Lung (tissue), 12 donors: Measurements from ENCODE around the gene COLEC12. TPM values are rescaled to one million over a fixed set of nuclear protein-coding genes. Genes with fewer than 3 reads are reported as not detected.
"Not testable (repeated sequence)": the region's sequence is repeated elsewhere in the genome, so short reads cannot be mapped to it uniquely, and the experiment has no call there.

Experiments
- ATAC-seq: fragments of 200-7000 bp; cut with Tn5 transposase; one replicate; pipeline ENCODE4 v1.9.1; 2020; ENCODE audit warnings: moderate number of reproducible peaks; ENCODE audit not compliant: insufficient read depth, low FRiP score
- DNase-seq, 3 donors: peaks; one replicate each; pipeline ENCODE4 v3.0.0-alpha.2; 2013 to 2017
- H3K27ac ChIP-seq, 2 donors: one replicate each; pipeline ENCODE4 v1.5.1; 2013; ENCODE audit warnings: mild to moderate bottlenecking in 2 of 2, moderate library complexity in 2 of 2, control low read depth in 1 of 2, inconsistent platforms in 1 of 2, low read depth in 1 of 2, low read length in 1 of 2
- H3K27me3 ChIP-seq, 3 donors: one replicate each; pipeline ENCODE4 v1.5.1; 2013; ENCODE audit warnings: low read length in 2 of 3; ENCODE audit not compliant: control insufficient read depth in 3 of 3, insufficient read depth in 3 of 3
- H3K36me3 ChIP-seq, 4 donors: one replicate each; pipeline ENCODE4 v1.5.1; 2013; ENCODE audit warnings: low read length in 4 of 4, mild to moderate bottlenecking in 1 of 4, moderate library complexity in 1 of 4; ENCODE audit not compliant: control insufficient read depth in 4 of 4, insufficient read depth in 4 of 4
- H3K4me1 ChIP-seq, 5 donors: one replicate each; pipeline ENCODE4 v1.5.1; 2013; ENCODE audit warnings: low read length in 5 of 5, mild to moderate bottlenecking in 2 of 5, moderate library complexity in 1 of 5; ENCODE audit not compliant: control insufficient read depth in 5 of 5, insufficient read depth in 5 of 5
- H3K4me3 ChIP-seq: one replicate; pipeline ENCODE4 v1.5.1; 2013; ENCODE audit warnings: mild to moderate bottlenecking, control low read depth, moderate library complexity
- H3K9ac ChIP-seq, 2 donors: one replicate each; pipeline ENCODE4 v1.5.1; 2013; ENCODE audit warnings: low read length in 2 of 2, control low read depth in 1 of 2; ENCODE audit not compliant: insufficient read depth in 1 of 2
- H3K9me3 ChIP-seq, 4 donors: one replicate each; pipeline ENCODE4 v1.5.1; 2013; ENCODE audit warnings: low read length in 3 of 4, mild to moderate bottlenecking in 1 of 4, moderate library complexity in 1 of 4; ENCODE audit not compliant: control insufficient read depth in 4 of 4, insufficient read depth in 3 of 4
- CTCF ChIP-seq: IDR thresholded peaks from 2 replicates; pipeline ENCODE4 v1.5.1; 2012; ENCODE audit warnings: mild to moderate bottlenecking; ENCODE audit errors: control extremely low read depth, extremely low read depth
- WGBS, 2 donors: extraction: QIAGEN DNeasy Blood & Tissue Kit; methylation state at CpG; one replicate each; pipeline ENCODE4 v1.1.7; 2013; 5-methylcytosine and 5-hydroxymethylcytosine counted together
- polyA plus RNA-seq, 2 donors: library from polyadenylated mRNA; stranded (reverse); fragments of 200-250 nt; gene quantifications; one replicate each; pipeline ENCODE4 v1.2.1, GENCODE V29; 2013
- total RNA-seq, 2 donors: library from RNA; depleted of rRNA in 1 of 2; stranded (reverse); fragments of >200 nt in 1 of 2; gene quantifications; one replicate each; pipeline ENCODE4 v1.2.1, GENCODE V29; 2014 to 2021
- donor health status: control.
- donor health status: control.
- donor health status: Bipolar disorder and iron deficiency.
- donor health status: healthy.
- donor health status: DM: yes; HTN: yes; CAD: no.

The COLEC12 gene
- total and polyA plus RNA-seq, 4 donors, result 10.3 to 108 (median 28.1) TPM

GRCh38 chr18:407626-408224, 92.8 kb downstream of the COLEC12 start:
- Histone ChIP-seq H3K9me3 (no peaks in the 10 kb centered on the region), H3K4me3 (no peak overlapping the region), H3K9ac (no peak overlapping the region), H3K4me1 (peaks cover 0 to 4% (median 0%) of the 10 kb centered on the region in 5 donors), H3K27me3 (no peaks in the 10 kb centered on the region), H3K27ac (no peak overlapping the region), H3K36me3 (peaks cover 0 to 9% (median 1%) of the 10 kb centered on the region in 4 donors)
- no peak for DNase-seq
- WGBS, 2 donors, result 91 to 92% methylated on average over 4 of the region's 4 CpGs
- no peak for ATAC-seq
- TF ChIP-seq CTCF, result no peak

GRCh38 chr18:407191-407590, 93.3 kb downstream of the COLEC12 start:
- no peak overlapping the region for H3K9ac ChIP-seq
- no peak for DNase-seq
- H3K4me3 ChIP-seq, result no peak overlapping the region
- peaks cover 0 to 9% (median 3%) of the 10 kb centered on the region in 4 donors for H3K36me3 ChIP-seq
- 92 to 93% methylated on average over 3 of the region's 3 CpGs for WGBS, 2 donors
- no peaks in the 10 kb centered on the region for H3K27me3 ChIP-seq
- H3K9me3 ChIP-seq, result no peaks in the 10 kb centered on the region
- TF ChIP-seq CTCF, result no peak
- peaks cover 0 to 4% (median 0%) of the 10 kb centered on the region in 5 donors for H3K4me1 ChIP-seq
- H3K27ac ChIP-seq, result no peak overlapping the region
- ATAC-seq, result no peak

- Histone ChIP-seq H3K27ac (no peak overlapping the region), H3K9ac (no peak overlapping the region), H3K36me3 (peaks cover 0 to 9% (median 3%) of the 10 kb centered on the region in 4 donors), H3K4me1 (peaks cover 0 to 4% (median 0%) of the 10 kb centered on the region in 5 donors), H3K27me3 (no peaks in the 10 kb centered on the region), H3K4me3 (no peak overlapping the region), H3K9me3 (no peaks in the 10 kb centered on the region)
- no peak for DNase-seq
- no peak for TF ChIP-seq CTCF
- no peak for ATAC-seq
- WGBS, 2 donors, result 72 to 97% methylated on average over 6 of the region's 6 CpGs
Observed at GRCh38 chr18:406677-407076, 93.8 kb downstream of the COLEC12 start.

GRCh38 chr18:405006-405405, 95.5 kb downstream of the COLEC12 start:
- ATAC-seq, H3K36me3 ChIP-seq, H3K4me3 ChIP-seq, H3K27ac ChIP-seq, H3K9me3 ChIP-seq, H3K27me3 ChIP-seq, H3K9ac ChIP-seq, DNase-seq: not testable (repeated sequence)
- peaks cover 0 to 19% (median 5%) of the 10 kb centered on the region in 5 donors for H3K4me1 ChIP-seq
- 68 to 84% methylated on average over 4 of the region's 4 CpGs for WGBS, 2 donors
